NCI-H526 treated with DMSO at 0.1 percent for 48 hours (cell line): Measurements from ENCODE around the gene GCN1.

Experiments
- DNase-seq: peaks from one replicate; lab custom pipeline; 2025; lab: John Stamatoyannopoulos, UW

Gene GCN1

DNA sequence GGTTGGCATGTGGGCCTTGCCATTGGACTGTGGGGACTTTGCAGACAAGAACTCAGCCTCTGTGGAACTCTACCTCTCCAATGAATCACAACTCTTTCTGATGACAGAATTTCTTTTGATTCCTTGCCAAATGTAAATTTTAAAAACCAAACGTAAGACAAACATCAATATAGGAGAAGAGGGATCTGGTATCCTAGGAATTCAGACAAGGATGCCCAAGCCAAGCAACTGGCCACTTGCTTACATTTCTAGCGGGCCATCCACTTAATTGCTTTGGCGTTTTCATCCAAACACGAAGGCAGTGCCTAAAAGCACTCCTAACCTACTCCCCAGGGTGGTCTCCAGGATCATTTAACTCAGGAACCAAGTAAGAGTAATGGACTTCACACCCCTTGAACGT lies 54.6 kb downstream of the GCN1 start:
- DNase-seq = no peak

DNA sequence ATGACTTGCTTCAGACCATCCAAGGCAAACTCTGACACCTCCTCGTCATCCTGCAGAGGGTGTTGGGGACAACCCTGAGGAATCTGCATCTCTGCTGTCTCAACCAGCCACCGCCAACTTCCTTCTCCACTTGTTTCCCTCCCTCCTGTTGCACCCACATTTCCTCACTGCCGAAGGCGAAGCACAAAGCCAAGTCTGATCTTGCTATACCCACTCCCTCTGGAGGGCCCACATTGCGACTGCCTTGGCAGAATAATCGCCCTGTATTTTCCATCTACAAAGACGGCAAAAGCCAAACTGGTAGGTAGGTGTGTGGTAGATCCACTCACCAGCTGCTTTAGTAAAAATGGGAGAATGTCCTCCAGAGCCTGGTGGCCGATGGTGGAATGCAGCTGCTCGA lies 56.1 kb downstream of the GCN1 start:
- no peak for DNase-seq

DNA sequence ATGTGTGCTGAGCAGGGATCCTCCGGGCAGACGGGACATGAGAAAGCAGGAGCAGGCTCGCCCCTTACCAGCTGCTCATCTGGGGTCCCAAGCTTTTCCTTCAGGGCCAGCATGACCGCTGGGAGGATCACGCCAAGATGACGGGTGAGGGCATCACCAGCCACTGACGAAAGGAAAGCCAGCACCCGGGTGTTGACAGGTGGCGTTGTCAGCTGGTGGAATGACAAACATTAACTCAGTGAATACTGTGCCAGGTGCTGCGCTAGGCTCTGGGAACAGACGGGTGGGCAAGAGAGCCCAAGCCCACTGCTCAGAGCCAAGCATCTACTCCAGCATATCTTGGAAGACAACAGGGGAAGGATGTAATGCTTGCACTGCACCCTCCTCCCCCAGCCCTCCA lies 56.7 kb downstream of the GCN1 start:
- DNase-seq = no peak

DNA sequence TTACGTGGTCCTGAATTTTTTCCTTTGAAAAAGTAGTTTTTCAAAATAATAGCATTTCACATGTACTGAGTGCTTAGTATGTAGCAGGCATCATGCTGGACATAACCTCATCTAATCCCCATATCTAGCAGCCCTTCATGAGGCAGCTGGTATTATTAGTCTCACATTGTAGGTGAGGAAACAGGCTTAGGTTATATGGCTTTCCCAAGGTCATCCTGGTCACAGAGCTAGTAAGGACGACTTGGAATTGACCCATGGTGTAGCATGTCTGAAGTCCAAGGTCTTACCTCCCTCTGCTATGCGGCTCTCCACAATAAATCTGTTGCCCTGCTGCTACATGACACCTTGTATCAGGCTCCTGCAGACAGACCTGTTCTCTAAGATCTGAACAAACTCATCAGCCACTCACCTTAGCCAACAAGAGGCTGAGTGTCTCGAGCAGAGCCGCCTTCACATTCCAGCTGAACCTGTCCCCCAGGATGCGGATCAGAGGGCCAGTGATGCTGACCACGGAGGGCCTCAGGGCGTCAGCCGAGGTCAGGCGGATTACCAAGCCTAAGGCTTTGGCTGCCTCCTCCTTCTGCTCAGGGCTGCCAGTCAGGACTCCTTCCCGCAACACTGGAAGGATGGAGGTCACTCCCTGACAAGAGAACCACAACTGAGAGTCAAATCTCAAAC lies 58.3 kb downstream of the GCN1 start:
- no peak for DNase-seq

DNA sequence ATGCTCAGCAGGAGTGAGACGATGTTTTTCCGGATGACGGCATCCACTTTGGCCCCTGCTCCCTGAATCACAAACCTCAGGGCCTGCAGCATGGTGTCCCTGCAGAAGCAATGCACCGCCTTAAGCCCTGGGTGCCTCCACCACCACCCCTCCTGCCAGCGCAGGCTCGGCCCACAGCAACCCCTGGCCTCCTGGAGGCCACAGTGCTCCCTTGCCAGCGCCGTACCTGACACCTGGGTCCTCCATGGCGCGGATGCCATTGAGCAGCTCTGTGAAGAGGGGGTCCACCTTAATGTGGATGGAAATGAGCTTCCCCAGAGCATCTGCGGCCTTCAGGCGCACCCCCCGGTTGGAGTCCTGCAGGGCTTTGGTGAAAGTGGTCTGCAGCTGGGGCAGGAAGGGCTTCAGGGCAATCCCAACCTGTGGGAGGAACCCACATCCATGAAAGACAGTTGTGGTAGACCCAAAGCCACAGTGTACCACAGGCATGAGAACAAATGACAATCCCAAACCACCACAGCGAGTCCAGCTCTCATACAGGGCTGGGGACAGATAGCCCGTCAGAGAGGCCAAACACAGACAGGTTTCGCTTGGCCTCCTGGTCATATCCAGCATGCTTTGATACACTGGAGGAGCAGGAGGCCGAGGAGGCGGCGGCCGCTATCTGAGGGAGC lies 60.1 kb downstream of the GCN1 start:
- DNase-seq = no peak

DNA sequence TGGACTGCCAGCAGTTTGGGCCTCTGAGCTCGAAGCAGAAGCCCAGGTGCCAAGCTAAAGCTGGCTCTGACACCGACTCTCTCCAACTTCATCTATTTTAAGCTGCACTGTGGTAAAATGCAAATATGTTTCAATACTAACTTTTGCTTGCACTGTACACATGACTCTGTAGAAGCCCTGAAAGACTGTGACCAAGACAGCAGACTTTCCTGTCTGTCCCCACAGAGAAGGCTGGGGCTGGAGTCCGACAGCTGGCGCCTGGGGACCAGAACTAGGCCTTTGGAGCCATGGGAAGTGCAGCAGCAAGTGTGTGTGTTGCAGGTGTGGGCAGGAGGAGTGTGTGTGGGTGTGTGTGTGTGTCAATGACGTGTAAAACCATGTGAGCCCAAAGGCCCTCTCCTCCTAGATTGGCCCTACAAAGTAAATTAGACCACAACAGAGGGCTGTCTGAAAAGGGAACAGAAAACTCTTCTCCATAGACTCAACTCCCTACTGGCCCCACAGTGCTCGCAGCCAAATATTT lies 61.6 kb downstream of the GCN1 start:
- no peak for DNase-seq

DNA sequence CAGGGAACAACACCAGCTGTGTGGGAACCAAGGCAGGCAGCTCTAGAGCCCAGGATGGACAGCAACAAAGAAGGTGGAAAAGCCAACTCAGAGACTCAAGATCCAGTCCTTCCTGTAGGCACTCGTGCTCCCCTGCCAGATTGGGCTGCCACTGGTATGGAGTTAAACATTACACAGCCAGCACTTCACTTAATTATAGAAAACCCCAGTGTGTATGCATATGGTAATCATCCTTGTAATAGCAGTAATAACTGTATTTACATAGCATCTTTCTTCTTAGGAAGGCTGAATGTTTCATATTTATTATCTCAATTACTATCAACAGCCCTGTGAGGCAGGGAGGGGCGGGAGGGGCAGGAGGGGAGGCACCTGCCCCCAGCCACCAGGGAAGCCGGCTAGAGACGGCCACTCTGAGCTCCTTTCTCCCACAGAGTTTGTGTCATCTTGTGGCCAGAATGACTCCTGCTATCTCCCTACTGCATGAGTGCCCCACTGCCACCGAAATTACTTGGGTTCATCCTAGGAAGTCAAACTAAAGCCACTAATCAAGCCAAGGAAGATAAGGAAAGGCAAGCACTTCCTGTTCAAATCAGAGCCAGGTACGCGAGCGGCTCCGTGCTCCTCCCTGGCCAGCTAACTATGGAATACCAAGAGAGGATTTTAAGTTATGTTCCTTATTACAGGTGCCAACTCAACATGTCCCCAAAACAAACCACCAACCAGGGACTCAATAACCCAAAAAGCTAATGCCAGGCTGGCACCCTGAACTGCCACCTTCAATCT lies 62.3 kb downstream of the GCN1 start:
- no peak for DNase-seq

DNA sequence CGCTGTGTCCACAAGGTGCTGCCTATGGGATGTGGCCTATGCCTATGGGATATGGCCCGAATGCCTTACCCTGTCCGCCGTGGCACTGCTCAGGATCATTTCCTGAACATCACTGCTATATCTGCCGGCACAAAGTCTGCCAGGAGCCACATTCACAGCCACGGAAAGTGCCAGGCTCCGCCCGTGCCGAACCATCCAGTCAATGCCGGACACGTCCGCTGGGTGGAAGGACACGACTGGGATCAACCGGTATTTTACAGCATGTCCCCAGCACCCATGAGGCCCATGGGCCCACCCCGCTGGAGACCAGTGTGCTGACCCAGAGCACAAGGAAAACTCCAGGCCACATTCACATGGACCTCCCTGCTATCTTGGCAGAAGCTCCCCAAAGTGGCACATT lies 63.4 kb downstream of the GCN1 start:
- DNase-seq = no peak

DNA sequence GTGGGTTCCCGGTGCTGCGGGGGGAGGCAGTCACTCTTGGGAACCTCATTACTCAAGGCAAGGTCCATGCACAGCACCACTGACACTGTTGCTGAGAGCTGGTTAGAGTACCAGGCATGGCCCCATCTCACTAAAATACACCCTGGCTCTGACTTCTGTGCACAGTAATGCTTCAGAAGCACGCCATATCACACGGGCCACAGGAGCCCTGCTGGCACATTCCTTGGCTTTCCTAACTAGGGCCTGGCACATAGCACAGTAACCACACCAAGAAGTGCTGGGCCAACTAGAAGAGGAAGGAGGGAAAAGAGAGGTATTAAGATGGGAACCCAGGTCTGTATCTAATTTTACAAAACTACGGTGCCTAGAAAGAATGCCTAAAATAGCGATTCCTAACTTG lies 64.5 kb downstream of the GCN1 start:
- DNase-seq = no peak

DNA sequence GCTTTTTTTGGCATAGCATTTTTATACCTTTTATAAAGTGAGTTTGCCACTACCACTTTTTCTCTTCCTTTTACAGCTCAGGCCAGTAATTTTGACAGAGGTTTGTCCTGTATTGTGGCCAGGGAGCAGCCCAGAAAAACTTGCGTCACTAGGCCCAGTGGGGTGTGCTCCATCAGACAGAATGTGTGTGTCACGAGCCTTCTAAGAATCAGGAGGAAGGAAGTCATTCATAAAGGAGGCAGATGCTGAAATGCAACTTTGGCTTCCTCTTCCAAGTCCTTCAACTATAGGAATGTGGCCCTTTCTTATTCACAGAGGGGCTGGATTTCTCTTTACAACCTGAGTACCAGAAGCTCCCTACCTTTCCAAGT lies 67.9 kb downstream of the GCN1 start:
- no peak for DNase-seq

DNA sequence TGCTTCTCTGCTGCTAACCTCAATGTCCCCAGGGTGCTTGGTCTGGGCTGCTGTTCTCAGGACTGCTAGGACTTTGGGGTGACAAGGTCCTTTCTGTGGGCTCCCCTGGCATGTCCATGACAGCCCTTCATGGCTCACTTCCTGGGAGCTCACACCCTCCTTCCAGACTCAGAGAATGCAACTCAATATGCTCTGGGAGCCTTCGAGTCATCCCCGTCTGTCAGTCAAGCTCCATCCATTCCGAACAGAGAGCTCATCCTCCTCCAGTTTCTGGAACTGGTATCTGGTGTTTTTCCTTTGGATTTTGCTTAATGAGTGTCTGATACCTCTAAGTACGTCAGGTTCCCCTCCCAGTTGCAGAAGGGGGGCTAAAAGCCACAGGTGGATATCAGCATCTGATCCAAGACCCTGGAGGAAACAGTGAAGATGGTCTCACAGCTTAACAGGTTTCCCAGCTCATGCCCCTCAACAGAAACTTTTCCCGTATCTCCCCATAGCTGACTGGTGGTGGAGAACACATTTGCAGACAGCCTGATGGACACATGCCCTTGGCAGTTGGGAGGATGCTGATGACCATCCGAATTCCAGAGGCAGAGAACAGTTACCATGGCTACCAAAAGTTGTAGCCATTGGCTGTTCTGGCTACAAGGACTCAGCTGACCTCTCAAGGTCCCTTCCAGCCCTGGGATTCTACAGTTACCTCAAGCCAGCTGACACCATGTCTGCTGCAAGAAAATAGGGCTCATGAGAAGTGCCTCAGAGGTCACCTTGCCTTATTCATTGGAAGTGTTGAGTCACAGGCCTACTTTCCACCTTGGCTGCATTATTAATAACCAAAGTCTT lies 68.5 kb downstream of the GCN1 start:
- no peak for DNase-seq

DNA sequence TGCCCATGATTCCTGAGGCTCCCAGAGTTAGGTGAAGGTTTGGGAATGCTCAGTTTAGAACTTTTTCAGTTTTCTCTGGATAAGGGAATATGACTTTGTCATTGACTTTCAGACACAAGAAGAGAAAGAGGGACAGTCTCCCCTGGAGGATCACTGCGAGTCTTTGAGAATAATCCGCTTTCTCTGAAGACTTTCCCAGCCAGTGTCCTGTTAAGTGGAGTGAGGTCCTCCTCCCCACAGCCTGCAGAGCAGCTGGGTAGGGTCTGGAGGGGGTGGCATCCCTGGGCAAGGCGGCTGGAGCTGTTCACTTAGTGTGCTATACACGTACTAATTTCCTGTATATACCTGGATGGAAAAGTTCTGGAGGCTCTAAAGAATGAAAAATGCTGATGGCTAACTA lies 69.5 kb downstream of the GCN1 start:
- DNase-seq = no peak

DNA sequence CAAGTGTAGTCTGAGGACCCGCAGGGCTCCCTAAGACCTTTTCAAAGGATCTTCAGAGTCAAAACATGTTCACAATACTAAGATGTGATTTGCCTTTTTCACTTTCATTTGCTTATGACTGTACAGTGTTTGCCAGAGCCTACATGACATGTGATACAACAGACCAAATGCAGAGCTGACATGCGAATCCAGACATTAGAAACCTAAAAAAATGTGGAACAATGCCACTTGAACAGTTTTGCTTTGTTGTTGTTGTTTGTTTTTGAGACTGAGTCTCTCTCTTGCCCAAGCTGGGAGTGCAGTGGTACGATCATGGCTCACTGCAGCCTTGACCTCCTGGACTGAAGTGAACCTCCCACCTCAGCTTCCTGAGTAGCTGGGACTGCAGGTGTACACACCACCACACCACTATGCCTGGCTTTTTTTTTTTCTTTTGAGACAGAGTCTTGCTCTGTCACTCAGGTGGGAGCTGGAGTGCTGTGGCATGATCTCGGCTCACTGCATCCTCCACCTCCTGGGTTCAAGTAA lies 72.7 kb downstream of the GCN1 start:
- DNase-seq = no peak

DNA sequence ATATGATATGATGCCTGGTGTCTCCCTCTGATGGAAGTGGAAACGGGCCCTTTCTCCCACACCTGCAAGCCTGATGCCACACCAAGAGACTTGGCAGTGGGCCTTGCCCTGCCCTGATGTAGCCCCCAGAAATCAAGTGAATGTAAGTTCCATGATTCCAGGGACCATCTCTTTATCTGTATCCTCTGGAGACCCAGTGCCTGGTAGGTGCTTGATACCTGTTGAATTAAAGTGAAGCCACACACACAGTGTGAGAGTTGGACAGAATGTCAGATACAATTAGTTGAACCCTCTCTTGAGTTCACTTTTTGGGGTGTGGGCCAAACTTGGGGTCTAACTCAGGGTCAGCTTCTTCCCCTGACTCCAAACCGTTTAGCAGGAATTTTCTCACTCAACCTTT lies 73.2 kb downstream of the GCN1 start:
- no peak for DNase-seq

DNA sequence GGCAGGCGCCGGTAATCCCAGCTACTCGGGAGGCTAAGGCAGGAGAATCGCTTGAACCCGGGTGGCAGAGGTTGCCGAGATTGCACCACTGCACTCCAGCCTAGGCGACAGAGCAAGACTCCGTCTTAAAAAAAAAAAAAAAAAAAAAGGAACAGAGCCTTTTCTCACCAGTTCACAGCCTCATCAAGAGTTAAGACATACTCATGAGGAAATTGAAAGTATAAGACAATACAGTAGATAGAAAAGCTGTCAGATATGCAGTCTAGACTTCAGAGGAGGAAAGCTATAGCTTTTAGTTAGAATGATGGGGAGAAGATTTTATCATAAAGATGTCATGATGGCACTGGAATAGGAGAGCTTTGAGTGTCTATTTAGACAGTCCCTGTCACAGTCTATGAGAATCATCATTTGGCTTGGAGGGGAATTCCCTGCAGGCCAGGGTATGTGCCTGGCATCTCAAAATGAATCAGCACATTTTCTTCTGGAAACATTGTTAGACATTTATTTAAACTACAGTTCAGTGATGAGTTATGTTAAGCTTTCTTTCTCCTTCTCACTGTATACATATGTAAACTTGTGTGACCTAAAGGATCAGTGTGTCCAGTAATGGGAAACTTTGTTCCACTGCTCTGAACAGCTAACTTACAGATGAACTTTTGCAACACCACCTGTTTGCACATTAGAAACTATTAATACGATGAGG lies 75.1 kb downstream of the GCN1 start:
- no peak for DNase-seq

DNA sequence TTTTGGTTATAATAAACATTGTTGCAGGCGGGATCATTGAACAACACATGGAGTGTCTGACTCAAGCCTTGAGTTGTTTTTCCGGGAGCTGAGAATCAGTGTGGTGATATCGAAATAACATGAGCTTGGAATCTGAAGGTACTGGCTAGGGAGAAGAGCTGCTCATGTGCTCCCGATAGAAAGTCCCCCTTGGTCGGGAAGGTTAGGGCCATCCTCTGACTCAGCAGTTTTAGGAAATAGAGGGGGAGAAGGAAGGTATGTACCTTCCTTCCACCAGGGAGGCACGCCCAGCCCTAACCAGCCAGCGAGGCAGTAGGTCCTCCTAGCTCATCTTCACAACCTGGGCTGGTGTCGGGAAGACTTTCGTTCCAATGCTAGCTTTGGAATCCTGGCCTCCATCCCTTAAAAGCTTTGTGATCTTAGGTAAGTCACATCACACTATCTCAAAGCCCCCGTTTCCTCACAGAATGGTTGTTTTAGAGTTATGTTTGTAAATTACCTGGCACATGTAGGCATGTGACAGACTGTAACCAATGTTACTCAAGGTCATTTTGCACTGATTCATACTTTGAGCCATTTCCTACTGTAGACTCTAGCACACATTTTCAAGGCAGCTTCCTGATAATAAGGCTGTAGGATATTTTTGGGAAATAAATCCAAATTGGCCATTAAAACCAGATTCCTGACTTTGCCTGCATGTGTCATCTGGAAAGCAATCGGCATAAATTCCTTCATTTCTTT lies 76.0 kb downstream of the GCN1 start:
- DNase-seq = no peak

DNA sequence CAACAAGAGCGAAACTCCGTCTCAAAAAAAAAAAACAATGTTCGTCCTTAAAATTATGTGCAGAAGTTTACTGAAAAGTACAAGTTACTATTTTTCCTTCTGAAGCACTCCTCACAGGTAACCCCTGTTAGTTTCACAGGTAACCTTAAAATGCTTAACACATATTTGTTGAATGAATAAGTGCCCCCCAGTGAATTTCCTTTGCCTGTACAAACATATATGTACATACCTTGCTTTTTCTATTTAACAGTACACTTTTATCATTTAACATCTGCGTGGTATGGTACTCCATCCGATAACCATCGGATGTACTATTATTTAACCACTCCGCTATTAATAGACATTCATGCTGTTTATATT lies 76.6 kb downstream of the GCN1 start:
- DNase-seq = no peak

DNA sequence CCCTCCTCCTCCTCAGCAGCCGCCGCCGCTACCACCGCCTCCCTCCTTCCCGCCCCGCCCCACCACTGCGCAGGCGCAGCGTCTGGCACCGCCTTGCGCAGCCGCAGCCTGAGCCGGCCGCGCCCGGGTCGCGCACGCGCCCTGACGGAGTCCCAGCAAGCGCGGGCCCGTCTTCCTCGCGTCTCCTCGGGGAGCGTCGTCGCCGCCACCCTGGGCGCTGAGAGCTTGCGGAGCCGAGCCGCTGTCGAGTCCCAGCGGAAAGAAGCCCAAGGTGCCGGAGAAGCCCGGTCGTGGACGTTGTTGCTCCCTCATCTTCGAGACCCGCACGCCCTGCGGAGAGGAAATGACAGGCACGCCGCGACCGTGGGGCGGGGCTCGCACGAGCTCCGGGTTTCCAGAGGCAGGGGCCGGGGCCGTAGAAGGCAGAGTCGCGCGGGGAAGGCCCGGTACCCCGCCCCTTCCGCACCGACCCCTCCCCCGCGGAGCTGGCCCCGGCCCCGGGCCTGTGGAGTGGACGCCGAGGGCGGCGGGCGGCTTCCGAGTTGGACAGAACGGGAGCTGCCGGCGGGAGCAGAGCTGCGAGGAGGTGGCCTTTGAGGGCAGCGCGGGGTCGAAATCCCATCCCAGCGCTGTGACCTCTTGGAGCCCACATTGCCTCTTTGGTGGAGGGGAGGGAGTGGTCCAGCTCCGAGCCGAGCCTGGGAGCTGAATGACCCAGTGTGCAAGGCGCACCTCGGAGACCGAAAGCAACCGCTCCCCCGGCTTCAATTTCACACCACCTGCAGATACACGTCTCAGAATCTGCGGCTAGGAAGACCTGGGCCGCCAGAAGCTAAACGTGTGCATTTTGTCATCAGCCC lies 77.5 kb downstream of the GCN1 start:
- DNase-seq = peak; percentile 83

DNA sequence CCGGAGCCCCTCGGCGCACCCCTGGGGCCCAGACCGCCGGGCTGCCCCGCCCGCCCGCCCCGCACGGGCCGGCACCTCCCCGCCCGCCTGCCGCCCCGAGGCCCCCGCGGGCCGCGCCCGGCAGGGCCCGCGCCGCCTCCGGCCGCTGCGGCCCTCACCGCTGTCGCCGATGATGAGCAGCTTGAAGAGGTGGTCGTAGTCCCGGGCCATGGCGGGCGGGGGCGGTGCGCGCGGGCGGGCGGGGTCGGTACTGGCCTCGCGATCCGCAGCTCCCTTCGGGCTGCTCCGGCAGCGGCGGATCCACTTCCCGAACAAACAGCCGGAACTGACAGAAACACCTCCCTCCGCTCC lies 78.1 kb downstream of the GCN1 start, which contains the start of gene RAB35:
Gene RAB35, minus strand, starts transcription at position 313 of the 351 bp plus-strand sequence. Its CDS starts 103 bp downstream, at position 210.
- DNase-seq = no peak
